Right forelimb (tissue), 1 donor: ENCODE measurements around the gene KCNIP4.

Experiments used
- DNase-seq: peaks from one replicate; pipeline ENCODE4 v3.0.0-alpha.2; 2018

Gene KCNIP4

DNA sequence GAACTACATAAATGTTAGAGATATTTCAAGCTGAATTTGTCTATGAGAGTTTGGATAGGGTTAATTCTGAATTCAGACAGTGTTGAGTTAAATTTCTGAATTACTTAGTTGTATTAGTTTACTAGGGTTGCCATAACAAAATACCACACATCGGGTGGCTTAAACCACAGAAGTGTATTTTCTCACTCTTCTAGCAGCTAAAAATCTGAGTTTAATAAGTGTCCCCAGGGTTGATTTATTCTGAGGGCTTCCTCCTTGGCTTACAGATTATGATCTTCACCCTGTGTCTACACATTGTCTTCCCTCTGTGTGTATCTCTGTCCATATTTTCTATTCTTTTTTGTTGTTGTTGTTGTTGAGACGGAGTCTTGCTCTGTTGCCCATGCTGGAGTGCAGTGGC lies 929.8 kb downstream of the KCNIP4 start:
- no peak for DNase-seq

DNA sequence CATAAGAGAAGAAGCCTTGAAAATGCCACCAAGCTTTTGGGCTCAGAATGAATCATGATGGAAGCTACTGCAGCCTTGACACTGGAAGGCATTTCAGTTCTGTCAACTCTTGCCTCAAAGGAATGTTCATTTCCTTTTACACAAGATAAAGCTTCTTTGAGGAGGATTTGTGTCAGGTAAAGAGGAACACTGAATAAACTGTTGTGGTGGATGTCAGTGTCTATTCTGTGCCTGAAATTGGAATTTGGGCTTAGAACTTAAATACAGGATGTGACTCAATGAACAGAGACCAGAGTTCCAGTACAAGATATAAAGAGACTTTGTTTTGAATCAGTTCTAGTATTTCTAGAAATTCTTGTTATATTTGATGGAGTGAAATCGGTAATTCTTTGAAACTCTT lies 935.1 kb downstream of the KCNIP4 start:
- DNase-seq, result no peak

DNA sequence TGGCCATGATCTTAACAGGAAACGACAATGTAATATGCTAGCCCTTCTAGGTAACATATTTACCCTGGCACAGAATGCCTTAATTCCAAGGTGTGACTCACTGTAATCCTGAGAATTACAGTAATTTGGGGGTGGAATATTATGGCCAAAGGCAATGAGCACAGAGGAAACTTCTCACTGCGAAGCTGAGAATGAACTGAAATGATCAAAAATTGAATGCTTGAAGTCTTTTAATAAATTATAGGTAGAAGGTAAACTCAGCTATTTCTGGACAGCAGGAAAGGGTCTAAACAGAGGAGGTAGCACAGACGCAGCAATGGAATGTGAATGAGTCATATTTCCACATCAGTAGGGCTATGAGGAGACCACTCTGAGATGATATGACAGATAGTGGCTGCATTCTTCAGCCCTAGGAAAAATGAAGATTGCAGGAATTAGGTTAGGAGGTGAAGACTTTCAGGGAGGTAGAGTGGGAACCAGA lies 935.7 kb downstream of the KCNIP4 start:
- DNase-seq, result no peak

DNA sequence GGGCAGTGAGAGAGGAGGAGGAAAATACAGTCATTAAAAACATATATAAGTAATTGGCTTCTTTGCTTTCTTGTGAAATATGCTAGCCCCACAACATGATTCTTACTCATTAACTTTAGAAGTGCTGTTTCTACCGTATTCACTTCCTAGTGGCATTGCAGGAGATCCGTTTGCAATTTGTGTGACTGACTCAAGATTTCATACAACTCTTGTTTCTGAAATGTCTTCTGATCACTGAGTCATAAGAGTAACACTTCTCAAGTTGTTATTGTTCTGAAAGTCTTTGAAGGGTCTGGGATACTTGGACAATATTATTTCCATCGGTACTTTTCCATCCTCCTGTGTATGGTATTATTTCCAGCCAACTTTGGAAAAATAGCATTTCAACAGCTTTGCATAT lies 937.5 kb downstream of the KCNIP4 start:
- DNase-seq, result no peak

DNA sequence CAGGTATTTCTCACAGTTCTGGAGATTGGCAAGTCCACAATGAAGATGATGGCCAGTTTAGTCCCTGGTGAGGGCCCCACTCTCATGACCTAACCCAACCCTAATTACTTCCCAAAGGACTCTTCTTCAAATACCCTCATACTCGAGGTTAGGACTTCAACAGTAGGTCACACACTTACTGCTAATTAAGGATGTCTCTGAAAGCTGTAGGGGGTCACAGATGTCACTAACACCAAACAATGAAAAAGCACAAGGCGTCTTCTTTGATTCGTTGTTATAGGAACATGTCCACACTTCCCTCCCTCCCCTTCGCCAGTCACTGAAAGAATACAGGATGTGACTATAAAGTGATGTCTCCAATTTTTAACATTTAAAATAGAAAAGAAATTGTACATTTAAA lies 938.6 kb downstream of the KCNIP4 start:
- DNase-seq, result no peak

DNA sequence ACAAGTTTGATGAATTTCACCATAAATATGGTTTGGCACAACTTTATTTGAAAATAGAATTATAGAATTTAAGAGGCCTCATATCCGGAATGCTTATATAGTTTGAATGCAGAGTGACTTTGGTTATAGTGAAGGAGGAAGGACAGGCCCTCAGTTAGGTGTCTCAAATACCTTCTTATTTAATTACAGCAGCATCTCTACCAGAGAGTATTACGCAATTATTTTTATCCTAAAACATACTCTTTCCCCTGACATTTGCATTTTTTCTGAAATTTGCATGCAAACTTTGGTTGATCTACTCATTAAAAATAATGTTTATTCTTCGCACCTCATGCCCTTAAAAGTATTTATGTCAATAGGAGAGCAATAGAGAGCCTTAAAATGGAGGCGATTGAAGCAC lies 942.9 kb downstream of the KCNIP4 start:
- no peak for DNase-seq

DNA sequence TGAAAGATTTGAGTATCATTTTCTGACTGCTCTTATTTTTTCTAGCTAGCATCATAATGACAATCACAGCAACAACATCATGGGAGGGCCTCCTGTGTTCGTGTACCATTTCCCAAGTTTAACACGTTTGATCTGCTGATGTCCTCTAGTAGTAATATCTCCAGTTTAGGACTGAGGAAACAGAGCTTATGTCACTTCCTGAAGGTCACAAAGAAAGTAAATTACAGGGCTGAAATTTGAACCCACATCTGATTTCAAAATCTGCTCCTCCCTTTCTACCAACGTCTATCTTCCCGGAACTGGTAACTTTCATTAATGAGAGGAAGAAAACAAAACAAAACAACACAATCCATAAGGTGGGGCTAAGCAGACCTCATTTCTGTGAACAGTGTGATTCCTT lies 945.6 kb downstream of the KCNIP4 start:
- no peak for DNase-seq

DNA sequence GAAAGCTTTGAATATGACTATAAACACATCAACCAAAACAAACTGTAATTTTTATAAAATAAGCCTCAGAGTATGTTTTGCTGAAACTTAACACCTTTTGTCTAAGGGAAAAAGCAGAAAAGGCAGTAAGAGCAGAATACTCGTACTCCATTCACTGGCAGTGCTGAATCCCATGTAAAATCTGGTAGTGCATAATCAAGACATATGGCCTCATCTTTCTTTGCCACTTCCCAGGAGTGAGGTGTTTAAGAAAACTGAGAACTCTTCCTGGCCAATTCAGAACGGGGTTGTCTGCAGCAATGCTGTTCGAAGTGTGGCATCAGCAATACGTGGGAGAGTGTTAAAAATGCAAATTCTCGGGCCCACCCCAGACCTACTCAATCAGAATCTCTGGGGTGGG lies 946.3 kb downstream of the KCNIP4 start:
- DNase-seq, result no peak

DNA sequence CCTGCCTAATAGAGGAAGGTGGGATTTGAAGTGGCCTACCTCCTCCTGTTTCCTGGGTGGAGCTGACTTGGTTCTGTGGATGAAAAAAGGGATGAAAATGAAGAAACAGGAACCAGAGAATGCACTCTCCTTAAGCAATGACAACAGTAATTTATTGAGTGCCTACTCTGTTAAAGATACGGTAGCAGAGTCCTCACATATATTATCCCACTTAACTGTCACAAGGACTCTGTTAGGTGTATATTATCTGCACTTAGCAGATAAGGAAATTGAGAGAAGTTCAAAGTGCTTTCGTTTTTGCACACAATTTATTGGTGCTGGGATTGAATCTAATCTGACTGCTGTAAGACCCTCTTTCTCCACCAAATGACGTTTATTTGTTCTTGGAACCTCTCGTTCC lies 947.1 kb downstream of the KCNIP4 start:
- no peak for DNase-seq

DNA sequence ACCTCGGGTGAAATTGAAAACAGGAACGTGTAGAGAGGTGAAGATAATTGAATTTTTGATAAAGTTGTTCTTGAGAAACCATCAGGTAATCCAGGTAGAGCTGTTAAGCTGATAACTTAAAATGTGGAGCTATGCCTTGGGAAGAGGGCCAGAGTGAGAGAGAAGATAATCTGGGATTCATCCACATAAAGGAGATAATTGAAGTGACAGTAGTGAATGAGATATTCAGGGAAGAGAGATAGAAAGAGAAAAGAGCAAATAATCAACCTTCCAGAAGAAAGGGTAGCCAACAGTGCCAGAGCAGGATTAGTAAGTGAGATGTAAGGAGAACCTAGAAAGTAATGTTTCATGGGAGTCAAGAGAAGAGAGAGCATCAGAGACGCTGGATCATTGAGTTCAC lies 950.7 kb downstream of the KCNIP4 start:
- no peak for DNase-seq

DNA sequence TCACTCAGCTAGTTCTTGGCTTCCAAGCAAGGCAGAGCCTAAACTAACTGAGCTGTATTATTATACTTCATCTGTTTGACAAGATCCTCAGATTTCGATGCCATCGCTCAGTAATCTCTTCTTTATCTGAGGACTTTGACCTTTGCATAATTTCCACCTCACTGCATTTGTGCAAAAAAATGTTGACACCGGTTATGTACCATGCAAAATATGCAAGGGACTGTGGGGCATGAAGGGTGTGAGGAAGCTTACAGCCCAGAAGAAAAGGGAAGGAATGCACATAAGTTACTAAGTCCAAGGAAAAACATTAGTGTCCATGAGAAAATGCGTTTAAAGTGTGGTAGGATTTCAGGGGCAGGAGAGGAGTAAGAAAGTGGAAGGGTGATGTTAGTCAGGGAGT lies 953.0 kb downstream of the KCNIP4 start:
- DNase-seq, result no peak

DNA sequence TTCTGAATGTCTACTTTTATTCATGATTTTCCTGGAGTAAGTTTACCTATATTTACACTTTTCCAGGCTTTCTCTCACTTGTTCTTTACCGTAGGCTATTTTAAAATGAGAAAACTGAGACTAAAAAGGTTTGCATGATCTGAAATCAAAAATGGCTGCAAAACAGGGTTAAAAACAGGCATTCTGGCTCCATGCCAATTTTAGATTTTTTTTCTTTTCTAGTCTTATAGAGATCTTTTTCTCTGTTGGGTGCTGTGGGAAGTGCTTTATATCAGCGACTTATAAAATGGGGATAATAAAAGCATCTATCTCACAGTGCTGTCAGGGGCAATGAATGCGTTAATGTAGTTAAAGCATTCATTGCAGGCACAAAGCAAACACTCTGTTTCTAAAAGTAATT lies 953.6 kb downstream of the KCNIP4 start:
- DNase-seq, result no peak

DNA sequence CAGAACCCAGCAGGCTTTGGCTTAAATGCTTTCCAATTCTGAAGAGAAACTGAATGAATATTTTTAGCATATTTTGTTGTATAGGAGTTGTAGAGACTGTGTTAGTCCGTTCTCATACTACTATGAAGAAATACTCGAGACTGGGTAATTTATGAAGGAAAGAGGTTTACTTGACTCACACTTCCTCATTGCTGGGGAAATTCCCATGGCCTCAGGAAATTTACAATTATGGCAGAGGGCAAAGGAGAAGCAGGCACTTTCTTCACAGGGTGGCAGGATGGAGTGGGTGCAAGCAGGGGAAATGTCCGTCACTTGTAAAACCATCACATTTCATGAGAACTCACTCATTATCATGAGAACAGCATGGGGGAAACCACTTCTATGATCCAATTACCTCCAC lies 956.6 kb downstream of the KCNIP4 start:
- no peak for DNase-seq

DNA sequence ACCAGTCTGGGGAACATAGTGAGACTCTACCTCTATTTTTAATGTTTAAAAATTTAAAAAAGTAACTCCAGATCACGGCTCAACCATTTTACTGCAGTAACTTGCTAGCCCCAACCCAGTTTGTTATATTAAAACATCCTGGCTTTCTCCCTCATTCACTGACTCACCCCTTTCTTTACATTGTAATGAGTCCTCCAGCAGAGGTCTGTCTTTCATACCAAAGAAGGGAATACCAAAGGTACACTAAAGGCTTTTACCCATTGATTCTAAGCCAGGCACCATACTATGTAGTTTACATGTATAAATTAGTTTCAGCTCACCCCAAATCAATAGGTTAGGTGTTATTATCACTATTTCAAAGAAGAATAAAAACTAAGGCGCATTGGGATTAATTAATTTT lies 961.4 kb downstream of the KCNIP4 start:
- no peak for DNase-seq

DNA sequence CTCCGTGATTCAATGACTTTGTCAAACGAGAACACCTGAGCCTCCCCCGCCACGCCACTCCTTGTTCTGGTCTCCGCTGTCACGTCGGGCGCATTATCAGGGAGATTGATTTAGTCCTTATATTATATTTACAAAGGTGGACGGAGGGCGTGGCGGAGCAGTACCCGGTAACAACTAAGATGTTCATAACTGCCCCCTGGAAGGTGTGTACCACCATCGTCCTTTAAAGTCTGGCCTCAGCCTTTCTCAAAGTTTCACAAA lies 964.1 kb downstream of the KCNIP4 start:
- DNase-seq, result no peak

DNA sequence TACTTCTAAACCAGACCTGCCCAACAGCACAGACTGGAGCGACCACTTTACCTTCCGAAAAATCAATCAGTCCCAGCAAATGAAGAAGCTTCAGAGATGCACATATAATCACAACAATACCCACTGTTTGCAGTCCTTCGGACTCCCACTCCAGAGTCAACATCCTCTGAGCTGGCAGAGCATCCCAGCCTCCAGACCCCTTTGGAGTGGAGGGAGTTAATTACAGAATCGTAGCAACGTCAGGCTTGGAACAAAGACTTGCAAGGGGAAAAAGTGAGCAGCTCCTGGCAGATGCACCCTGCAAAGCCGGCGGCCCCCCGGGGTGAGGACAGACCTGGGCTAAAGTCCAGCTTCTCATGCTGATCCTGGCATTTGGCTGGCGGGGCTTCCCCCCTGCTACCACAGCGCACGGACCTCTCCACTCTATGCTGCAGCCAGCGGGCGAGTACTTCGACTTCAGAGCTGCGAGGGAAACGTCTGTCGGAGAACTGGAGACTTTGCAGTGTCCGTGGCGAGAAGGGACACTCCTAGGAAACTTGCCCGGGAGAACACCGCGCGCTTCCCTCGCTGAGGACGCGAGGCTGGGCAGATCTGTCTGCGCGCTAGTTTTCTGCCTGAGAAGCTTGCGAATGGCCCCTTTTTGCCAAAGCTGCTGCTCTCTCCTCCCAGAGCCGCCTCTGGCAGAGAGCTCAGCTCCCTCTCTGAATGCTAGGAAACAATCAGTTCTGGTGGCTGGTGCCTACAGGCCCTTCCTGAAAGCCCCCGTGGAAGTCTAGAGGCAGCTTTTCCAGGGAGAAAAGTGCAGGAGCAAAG lies 964.6 kb downstream of the KCNIP4 start:
- peak; percentile 47 for DNase-seq

DNA sequence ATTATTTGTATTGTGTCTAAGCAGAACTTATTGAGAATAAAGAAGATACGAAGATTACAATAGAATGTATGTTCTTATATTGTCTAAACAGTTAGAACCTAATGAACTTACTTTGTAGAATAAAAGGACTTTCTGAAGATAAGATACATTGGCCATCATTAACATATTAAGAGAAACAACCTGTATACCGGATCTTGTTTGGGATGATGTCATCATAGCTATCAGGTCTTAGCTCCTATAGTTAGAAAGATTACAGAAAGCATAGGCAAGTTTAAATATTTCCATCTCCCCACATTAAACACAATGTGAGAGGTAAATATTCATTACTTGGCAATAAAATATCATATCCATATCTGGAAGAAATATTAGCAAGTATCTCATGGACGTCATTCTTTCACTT lies 966.0 kb downstream of the KCNIP4 start:
- no peak for DNase-seq

DNA sequence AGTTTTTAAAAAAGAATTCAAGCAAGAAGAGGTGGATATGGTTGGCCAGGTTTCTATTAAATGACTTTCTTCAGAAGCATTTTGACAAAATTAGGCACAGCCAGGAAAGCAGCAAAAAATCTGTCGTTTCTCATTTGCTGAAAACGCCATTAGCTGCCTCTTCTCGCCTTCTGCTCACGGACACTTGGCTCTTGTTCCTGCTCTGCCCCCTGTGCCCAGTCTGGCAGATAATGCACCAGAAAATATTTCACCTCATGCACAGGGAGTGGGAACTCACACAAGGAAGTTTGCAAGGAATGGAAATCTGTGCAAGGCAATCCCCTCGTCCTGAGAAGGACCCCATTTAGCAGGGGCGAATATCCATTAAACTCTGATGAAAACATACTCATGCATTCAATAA lies 988.3 kb downstream of the KCNIP4 start:
- DNase-seq, result no peak

DNA sequence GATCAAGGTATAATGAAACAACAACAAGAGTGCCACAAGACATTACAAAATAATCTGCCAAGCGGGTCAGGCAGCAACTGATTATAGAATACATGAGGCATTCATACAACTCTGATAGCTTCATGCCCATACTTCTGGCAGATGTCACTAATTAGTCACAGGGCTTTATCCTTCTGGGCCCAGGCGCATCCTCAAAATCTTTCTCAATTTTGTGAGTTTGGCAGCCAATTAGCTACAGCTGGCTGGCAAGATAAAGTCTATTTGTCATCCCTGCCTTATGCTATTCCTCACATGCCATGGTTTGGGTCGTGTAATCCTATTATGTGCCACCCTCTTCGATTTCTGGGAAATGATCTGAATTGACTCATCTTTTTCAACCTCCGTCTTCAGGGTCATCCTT lies 994.0 kb downstream of the KCNIP4 start:
- no peak for DNase-seq

DNA sequence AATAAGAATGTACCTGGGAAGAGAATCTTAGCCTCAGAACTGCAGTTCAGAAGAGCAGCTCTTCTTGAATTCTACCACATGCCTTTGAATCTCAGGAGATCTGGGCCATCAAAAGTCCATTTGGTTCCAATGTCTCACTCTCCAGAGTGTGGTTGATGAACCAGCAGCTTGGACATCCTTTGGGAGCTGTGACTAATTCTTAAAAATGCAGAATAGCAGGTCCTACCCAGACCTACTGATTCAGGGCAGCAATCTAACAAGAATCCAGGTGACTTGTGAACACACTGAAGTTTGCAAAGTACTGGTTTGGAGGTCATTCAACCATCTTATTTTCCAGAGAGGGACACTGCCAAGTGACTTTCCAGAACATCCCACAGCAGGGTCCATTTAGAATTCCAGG lies 1003.6 kb downstream of the KCNIP4 start:
- no peak for DNase-seq

DNA sequence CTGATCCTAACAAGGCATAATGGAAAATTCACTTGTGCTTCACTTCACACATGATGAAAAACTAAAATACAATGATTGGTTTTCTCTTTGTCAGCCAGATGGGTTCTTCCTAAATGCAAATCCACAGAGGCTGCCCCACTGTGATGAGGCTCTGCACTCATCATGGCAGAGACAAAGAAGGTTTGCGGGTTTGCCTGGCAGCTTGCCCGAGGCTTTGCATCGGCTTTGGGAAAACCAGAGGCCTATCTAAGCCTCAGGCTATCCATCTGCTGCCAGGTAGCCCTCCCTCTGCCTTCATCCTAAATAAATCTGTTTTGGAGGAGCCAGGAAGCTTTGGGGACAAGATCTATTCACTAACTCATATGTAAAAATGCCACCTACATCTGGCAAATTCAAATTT lies 1004.1 kb downstream of the KCNIP4 start:
- no peak for DNase-seq

DNA sequence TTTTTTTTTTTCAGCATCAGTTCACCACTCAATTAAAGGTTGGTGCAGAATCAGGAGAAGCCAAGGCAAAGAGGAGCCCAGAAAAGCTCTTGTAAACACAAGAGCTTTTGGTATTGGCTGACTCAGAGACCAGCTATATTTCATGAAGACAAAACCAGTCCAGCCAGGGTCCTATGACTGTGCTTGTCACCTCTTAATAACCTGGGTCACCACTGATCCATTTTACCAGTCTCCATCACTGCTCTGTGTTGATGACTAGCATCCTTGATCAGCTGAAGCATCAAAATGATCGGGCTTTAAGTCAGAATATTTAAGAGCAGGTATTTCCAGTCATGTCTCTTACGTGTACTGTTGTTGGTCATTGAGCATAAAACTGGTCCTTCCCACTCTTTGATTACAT lies 1010.4 kb downstream of the KCNIP4 start:
- no peak for DNase-seq

DNA sequence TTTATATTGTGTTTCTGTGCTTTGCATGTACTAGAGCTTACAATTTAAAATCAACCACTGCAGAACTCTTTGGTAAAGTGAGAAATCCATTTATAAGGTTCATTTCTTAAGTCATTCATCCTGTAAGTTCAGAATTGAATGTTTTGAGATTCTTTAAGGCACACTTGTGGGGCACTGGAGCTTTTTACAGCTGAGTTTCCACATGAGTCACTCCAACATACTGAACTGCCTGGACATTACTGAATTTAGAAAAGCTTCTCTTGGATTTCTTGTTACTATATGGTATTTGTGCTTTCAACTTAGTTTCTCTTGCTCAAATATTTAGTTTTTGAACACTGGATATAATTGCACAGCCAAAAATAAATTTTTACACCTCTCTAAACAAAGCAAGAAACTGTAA lies 1022.0 kb downstream of the KCNIP4 start:
- no peak for DNase-seq

DNA sequence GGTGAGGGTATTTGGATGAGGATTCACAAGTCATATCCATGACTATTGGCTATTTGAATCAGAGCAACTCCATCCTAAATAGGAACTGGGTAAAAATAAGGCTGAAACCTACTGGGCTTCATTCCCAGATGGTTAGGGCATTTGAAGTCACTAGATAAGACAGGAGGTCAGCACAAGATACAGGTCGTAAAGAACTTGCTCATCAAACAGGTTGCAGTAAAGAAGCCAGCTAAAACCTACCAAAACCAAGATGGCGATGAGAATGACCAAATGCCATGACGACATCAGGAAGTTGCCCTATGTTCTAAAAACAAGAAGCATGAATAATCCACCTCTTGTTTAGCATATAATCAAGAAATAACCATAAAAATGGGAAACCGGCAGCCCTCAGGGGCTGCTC lies 1023.4 kb downstream of the KCNIP4 start:
- no peak for DNase-seq

DNA sequence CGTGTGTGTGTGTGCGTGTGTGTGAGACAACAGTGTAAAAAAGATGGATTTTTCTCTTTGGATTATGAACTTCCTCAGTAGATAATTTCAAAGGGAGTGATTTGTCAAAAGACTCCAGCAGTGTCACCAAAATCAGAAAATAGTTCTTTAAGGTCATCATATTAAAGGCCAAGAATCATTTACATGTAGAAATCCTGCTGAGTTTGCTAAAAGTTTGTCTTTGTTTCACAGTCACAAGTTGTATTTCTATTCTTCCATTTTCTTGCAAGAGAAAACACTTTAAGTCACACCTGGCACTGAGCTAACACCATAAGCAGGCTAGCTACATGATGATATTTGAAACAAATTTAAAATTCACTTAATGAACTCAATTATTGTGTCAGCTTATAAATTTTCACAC lies 1025.6 kb downstream of the KCNIP4 start:
- DNase-seq, result no peak

DNA sequence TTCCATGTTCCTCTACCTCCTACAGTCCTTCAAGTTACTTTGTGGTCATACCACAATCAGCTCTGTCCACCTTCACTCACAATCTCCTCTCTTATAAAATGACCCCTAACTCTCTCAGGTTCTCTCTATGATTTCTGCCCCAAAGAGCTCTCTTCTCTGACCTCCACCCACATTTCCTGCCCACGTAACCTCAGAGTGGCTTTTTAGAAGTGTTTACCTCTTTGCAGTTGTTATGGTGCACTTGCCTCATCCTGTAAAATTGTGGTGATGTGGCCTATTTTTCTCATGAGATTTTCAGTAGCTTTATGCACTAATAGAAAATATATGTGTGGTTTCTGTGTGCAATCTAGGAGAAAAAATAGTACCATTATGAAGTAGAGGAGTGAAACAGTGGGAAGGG lies 1032.5 kb downstream of the KCNIP4 start:
- DNase-seq, result no peak
